ENCODE data around the gene BPIFB3.

BPIFB3 gene

GRCh38 chr20:33016581-33017109 is 37.1 kb upstream of the BPIFB3 start:
- no peaks in the 10 kb centered on the region for H3K9me3 ChIP-seq (ENCODE audit: control insufficient read depth, insufficient read depth, low read length)
- H3K36me3 ChIP-seq (ENCODE audit: control insufficient read depth, insufficient read depth, low read length), result no peaks in the 10 kb centered on the region
- H3K27me3 ChIP-seq (ENCODE audit: control insufficient read depth, insufficient read depth, low read length), result no peaks in the 10 kb centered on the region
- no CpG with 5 or more reads among the region's 7 CpGs for WGBS (ENCODE audit: insufficient coverage, insufficient read length)
- H3K4me3 ChIP-seq (ENCODE audit: low read length), result no peak overlapping the region
- H3K27ac ChIP-seq (ENCODE audit: low read length), result no peak overlapping the region
- DNase-seq (ENCODE audit: low read depth, low spot score), result no peak
- H3K4me1 ChIP-seq (ENCODE audit: control insufficient read depth, insufficient read depth, low read length), result no peaks in the 10 kb centered on the region; the same call in 1 of the 2 replicates

DNA sequence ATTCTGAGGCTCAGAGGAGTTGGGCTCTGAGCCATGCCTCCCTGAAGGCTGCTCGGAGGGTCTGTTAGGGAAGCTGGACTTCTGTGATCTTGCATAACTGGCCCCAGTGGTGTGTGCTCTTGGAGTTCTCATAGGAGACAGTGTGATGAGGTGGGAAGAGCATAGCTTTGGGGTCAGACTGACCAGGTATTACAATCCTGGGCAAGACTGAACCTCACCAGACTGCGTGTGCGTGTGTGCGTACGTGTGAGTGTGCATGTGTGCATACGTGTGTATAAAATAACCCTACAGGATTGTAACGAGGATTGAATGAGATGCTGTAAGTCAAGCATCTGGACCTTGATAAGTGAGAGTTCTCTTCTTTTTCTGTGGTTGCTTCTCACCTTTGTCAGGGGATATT is 36.2 kb upstream of the BPIFB3 start:
- Histone ChIP-seq H3K9me3 (ENCODE audit: control insufficient read depth, insufficient read depth, low read length) (no peaks in the 10 kb centered on the region), H3K4me1 (ENCODE audit: control insufficient read depth, insufficient read depth, low read length) (no peaks in the 10 kb centered on the region; the same call in 1 of the 2 replicates), H3K36me3 (ENCODE audit: control insufficient read depth, insufficient read depth, low read length) (no peaks in the 10 kb centered on the region), H3K27ac (ENCODE audit: low read length) (no peak overlapping the region), H3K4me3 (ENCODE audit: low read length) (no peak overlapping the region), H3K27me3 (ENCODE audit: control insufficient read depth, insufficient read depth, low read length) (no peaks in the 10 kb centered on the region)
- no peak for DNase-seq (ENCODE audit: low read depth, low spot score)
- WGBS (ENCODE audit: insufficient coverage, insufficient read length), result no CpG with 5 or more reads among the region's 7 CpGs

DNA sequence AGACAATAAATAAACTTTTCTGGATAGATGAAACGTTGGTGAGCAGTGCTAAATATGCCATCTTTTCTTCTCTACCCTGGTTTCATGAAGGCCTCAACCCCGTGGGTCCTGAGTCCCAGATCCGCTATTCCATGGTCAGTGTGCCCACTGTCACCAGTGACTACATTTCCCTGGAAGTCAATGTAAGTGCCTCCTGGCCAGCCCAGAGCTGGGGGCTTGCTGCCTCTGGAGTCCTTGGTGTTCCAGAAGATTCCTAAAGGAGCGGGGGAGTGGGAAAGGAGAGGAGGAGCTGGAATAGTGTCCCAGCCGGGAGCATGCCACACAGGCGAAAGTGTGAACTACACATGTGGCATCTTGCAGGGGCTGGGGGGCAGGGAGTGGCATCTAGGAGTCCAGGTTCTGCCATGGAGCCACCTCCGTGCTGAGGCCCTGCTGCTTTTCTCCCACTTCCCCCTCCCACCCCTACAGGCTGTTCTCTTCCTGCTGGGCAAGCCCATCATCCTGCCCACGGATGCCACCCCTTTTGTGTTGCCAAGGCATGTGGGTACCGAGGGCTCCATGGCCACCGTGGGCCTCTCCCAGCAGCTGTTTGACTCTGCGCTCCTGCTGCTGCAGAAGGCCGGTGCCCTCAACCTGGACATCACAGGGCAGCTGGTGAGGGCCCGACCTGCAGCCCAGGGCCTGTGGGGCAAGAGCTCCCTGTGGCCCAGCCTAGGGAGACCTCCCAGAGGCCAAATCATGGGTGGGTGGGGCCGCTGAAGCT is 35.4 kb upstream of the BPIFB3 start:
- no CpG with 5 or more reads among the region's 14 CpGs for WGBS (ENCODE audit: insufficient coverage, insufficient read length)

DNA sequence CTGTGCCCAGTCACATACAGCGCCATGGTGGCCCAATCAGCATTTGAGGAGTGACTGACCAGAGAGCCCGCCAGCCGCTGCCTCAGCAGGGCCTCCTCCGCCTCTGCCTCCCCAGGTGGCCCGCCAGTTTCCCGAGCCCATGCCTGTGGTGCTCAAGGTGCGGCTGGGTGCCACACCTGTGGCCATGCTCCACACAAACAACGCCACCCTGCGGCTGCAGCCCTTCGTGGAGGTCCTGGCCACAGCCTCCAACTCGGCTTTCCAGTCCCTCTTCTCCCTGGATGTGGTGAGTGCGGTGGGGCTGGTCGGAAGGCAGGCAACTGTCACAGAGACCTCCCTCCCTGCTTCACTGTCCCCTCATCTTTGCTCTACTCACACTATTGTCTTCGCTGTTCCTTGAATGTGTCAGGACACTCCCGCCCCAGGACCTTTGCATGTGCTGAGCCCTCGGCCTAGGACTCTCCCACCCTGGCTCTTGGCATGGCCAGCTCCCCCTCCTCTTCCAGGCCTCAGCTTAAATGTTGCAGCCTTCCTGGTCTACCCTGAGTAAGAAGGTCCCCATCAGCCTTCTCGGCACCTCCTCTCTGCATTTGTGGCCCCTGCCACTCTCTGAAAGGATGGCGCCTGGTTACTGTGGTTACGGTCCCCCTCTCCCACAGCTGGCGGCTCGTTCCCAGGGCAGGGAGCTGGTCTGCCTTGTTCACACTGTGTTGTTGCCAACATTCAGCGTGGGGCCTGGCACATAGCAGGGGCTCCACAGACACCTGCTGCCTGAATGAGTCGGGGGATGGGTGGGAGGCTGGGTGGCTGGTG is 34.0 kb upstream of the BPIFB3 start:
- Histone ChIP-seq H3K4me3 (ENCODE audit: low read length) (no peak overlapping the region), H3K27ac (ENCODE audit: low read length) (no peak overlapping the region), H3K27me3 (ENCODE audit: control insufficient read depth, insufficient read depth, low read length) (no peaks in the 10 kb centered on the region), H3K9me3 (ENCODE audit: control insufficient read depth, insufficient read depth, low read length) (no peaks in the 10 kb centered on the region), H3K4me1 (ENCODE audit: control insufficient read depth, insufficient read depth, low read length) (no peaks in the 10 kb centered on the region; the same call in 1 of the 2 replicates), H3K36me3 (ENCODE audit: control insufficient read depth, insufficient read depth, low read length) (no peaks in the 10 kb centered on the region)
- DNase-seq (ENCODE audit: low read depth, low spot score), result no peak
- WGBS (ENCODE audit: insufficient coverage, insufficient read length), result no CpG with 5 or more reads among the region's 23 CpGs

More for the DNA sequence above, 35.4 kb upstream of the BPIFB3 start:
- Histone ChIP-seq H3K4me3 (ENCODE audit: low read length) (no peak overlapping the region), H3K4me1 (ENCODE audit: control insufficient read depth, insufficient read depth, low read length) (no peaks in the 10 kb centered on the region; the same call in 1 of the 2 replicates), H3K27me3 (ENCODE audit: control insufficient read depth, insufficient read depth, low read length) (no peaks in the 10 kb centered on the region), H3K9me3 (ENCODE audit: control insufficient read depth, insufficient read depth, low read length) (no peaks in the 10 kb centered on the region), H3K36me3 (ENCODE audit: control insufficient read depth, insufficient read depth, low read length) (no peaks in the 10 kb centered on the region), H3K27ac (ENCODE audit: low read length) (no peak overlapping the region)
- DNase-seq (ENCODE audit: low read depth, low spot score), result no peak

DNA sequence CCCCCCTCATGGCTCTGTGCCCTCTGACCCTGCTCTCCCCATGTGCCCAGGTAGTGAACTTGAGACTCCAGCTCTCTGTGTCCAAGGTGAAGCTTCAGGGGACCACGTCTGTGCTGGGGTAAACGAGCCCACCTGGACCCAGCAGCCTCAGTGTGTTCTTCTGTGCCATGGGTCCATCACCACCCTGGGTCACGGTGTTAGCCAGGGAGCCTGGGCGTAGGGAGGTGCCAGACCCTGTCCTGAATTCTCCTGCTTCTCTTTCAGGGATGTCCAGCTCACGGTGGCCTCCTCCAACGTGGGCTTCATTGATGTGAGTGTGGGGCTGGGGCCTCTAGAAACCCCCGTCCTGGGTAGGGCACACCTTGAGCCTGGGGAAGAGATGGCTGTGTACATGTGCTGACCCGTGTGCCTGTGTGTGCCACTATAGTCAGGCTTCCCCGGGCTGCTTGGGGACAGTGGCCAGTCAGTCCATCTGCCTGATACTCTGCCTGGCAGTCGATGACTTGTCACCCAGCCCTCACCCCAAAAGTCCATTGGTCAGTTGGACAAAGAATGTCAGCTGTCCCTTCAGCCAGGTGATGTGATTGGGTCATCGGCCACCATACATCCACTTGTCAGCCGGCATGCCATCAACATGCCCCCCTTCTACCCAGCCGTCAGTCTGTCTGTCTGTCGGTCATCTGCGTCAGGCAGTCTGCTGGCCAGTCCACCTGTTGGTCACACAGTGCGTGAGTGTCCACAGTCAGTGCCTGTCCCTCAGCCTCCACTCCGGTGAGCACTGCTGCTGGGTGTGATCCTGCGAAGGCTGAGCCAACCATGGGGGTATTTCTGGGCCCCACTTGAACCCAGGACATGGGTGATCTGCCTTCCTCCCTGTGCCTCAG is 33.2 kb upstream of the BPIFB3 start:
- no peaks in the 10 kb centered on the region; the same call in 1 of the 2 replicates for H3K4me1 ChIP-seq (ENCODE audit: control insufficient read depth, insufficient read depth, low read length)
- H3K4me3 ChIP-seq (ENCODE audit: low read length), result no peak overlapping the region
- H3K9me3 ChIP-seq (ENCODE audit: control insufficient read depth, insufficient read depth, low read length), result no peaks in the 10 kb centered on the region
- no peak overlapping the region for H3K27ac ChIP-seq (ENCODE audit: low read length)
- no peaks in the 10 kb centered on the region for H3K27me3 ChIP-seq (ENCODE audit: control insufficient read depth, insufficient read depth, low read length)
- no peaks in the 10 kb centered on the region for H3K36me3 ChIP-seq (ENCODE audit: control insufficient read depth, insufficient read depth, low read length)
- no CpG with 5 or more reads among the region's 18 CpGs for whole genome bisulfite sequencing (ENCODE audit: insufficient coverage, insufficient read length)
- DNase-seq (ENCODE audit: low read depth, low spot score), result no peak

DNA sequence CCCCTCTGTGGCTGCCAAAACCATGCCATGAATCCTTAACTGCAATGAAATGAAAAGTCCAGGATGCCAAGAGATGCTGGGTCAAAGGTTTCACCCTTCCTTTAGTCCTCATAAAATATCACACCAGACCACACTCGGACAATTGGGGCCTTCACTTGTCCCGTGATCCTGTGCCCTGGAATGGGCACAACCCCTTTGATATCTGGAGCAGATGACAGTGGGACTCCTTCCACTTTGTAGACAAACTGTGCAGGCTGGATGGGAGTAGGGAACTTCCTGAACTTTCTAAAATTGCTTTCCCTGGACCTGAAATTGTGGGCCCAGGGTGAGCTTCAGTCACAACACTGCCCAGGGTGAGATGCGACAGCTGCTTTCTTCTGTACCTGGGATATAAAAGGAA is 31.8 kb upstream of the BPIFB3 start:
- no peak overlapping the region for H3K27ac ChIP-seq (ENCODE audit: low read length)
- no CpG with 5 or more reads among the region's 3 CpGs for WGBS (ENCODE audit: insufficient coverage, insufficient read length)
- no peak for DNase-seq (ENCODE audit: low read depth, low spot score)
- no peaks in the 10 kb centered on the region for H3K36me3 ChIP-seq (ENCODE audit: control insufficient read depth, insufficient read depth, low read length)
- no peaks in the 10 kb centered on the region for H3K9me3 ChIP-seq (ENCODE audit: control insufficient read depth, insufficient read depth, low read length)
- no peak overlapping the region for H3K4me3 ChIP-seq (ENCODE audit: low read length)
- H3K4me1 ChIP-seq (ENCODE audit: control insufficient read depth, insufficient read depth, low read length), result no peaks in the 10 kb centered on the region; the same call in 1 of the 2 replicates
- no peaks in the 10 kb centered on the region for H3K27me3 ChIP-seq (ENCODE audit: control insufficient read depth, insufficient read depth, low read length)

GRCh38 chr20:33022289-33022688 is 31.4 kb upstream of the BPIFB3 start:
- WGBS (ENCODE audit: insufficient coverage, insufficient read length), result no CpG with 5 or more reads among the region's 4 CpGs
- Histone ChIP-seq H3K9me3 (ENCODE audit: control insufficient read depth, insufficient read depth, low read length) (no peaks in the 10 kb centered on the region), H3K27me3 (ENCODE audit: control insufficient read depth, insufficient read depth, low read length) (no peaks in the 10 kb centered on the region), H3K36me3 (ENCODE audit: control insufficient read depth, insufficient read depth, low read length) (no peaks in the 10 kb centered on the region), H3K27ac (ENCODE audit: low read length) (no peak overlapping the region), H3K4me1 (ENCODE audit: control insufficient read depth, insufficient read depth, low read length) (no peaks in the 10 kb centered on the region; the same call in 1 of the 2 replicates), H3K4me3 (ENCODE audit: low read length) (no peak overlapping the region)
- no peak for DNase-seq (ENCODE audit: low read depth, low spot score)

GRCh38 chr20:33022694-33023438 is 30.8 kb upstream of the BPIFB3 start:
- Histone ChIP-seq H3K4me1 (ENCODE audit: control insufficient read depth, insufficient read depth, low read length) (no peaks in the 10 kb centered on the region; the same call in 1 of the 2 replicates), H3K27me3 (ENCODE audit: control insufficient read depth, insufficient read depth, low read length) (no peaks in the 10 kb centered on the region), H3K9me3 (ENCODE audit: control insufficient read depth, insufficient read depth, low read length) (no peaks in the 10 kb centered on the region), H3K36me3 (ENCODE audit: control insufficient read depth, insufficient read depth, low read length) (no peaks in the 10 kb centered on the region), H3K27ac (ENCODE audit: low read length) (no peak overlapping the region), H3K4me3 (ENCODE audit: low read length) (no peak overlapping the region)
- no peak for DNase-seq (ENCODE audit: low read depth, low spot score)
- no CpG with 5 or more reads among the region's 7 CpGs for WGBS (ENCODE audit: insufficient coverage, insufficient read length)

GRCh38 chr20:33023439-33024242 is 30.1 kb upstream of the BPIFB3 start:
- no peak overlapping the region for H3K27ac ChIP-seq (ENCODE audit: low read length)
- no peak for DNase-seq (ENCODE audit: low read depth, low spot score)
- no peaks in the 10 kb centered on the region for H3K9me3 ChIP-seq (ENCODE audit: control insufficient read depth, insufficient read depth, low read length)
- no peaks in the 10 kb centered on the region for H3K36me3 ChIP-seq (ENCODE audit: control insufficient read depth, insufficient read depth, low read length)
- H3K4me3 ChIP-seq (ENCODE audit: low read length), result no peak overlapping the region
- H3K27me3 ChIP-seq (ENCODE audit: control insufficient read depth, insufficient read depth, low read length), result no peaks in the 10 kb centered on the region
- WGBS (ENCODE audit: insufficient coverage, insufficient read length), result no CpG with 5 or more reads among the region's 6 CpGs
- H3K4me1 ChIP-seq (ENCODE audit: control insufficient read depth, insufficient read depth, low read length), result no peaks in the 10 kb centered on the region; the same call in 1 of the 2 replicates

Data from iPS DF 6.9 (cell line).